ENCODE data around the gene PLCB4.

Gene PLCB4

GRCh38 chr20:9496155-9496554, 427.3 kb downstream of the PLCB4 start:
- TF ChIP-seq CTCF (IDR thresholded peaks at IDR 0.05; ENCODE audit: low read depth, low read length) = no peak

GRCh38 chr20:9498322-9498721, 429.4 kb downstream of the PLCB4 start:
- no peak overlapping the region for H3K4me3 ChIP-seq (ENCODE audit: low read depth, low read length)
- TF ChIP-seq CTCF (IDR thresholded peaks at IDR 0.05; ENCODE audit: low read depth, low read length) = no peak

More at GRCh38 chr20:9496155-9496554, 427.3 kb downstream of the PLCB4 start:
- no peak overlapping the region for H3K4me3 ChIP-seq (ENCODE audit: low read depth, low read length)

GRCh38 chr20:9499126-9499899, 430.4 kb downstream of the PLCB4 start:
- no peak overlapping the region for H3K4me3 ChIP-seq (ENCODE audit: low read depth, low read length)
- no peak for TF ChIP-seq CTCF (IDR thresholded peaks at IDR 0.05; ENCODE audit: low read depth, low read length)

- no peak for TF ChIP-seq CTCF (IDR thresholded peaks at IDR 0.05; ENCODE audit: low read depth, low read length)
- H3K4me3 ChIP-seq (ENCODE audit: low read depth, low read length) = no peak overlapping the region
Observed at GRCh38 chr20:9500121-9500520, 431.2 kb downstream of the PLCB4 start.

- TF ChIP-seq CTCF (IDR thresholded peaks at IDR 0.05; ENCODE audit: low read depth, low read length) = no peak
- no peak overlapping the region for H3K4me3 ChIP-seq (ENCODE audit: low read depth, low read length)
Observed at GRCh38 chr20:9501473-9501872, 432.6 kb downstream of the PLCB4 start.

- H3K4me3 ChIP-seq (ENCODE audit: low read depth, low read length) = no peak overlapping the region
- no peak for TF ChIP-seq CTCF (IDR thresholded peaks at IDR 0.05; ENCODE audit: low read depth, low read length)
Observed at GRCh38 chr20:9503526-9504245, 434.8 kb downstream of the PLCB4 start.

GRCh38 chr20:9506280-9506821, 437.5 kb downstream of the PLCB4 start:
- no peak for TF ChIP-seq CTCF (IDR thresholded peaks at IDR 0.05; ENCODE audit: low read depth, low read length)
- no peak overlapping the region for H3K4me3 ChIP-seq (ENCODE audit: low read depth, low read length)
